IPS-20b (cell line): ENCODE measurements around the gene NOS3.
"Not testable (repeated sequence)": the region's sequence is repeated elsewhere in the genome, so short reads cannot be mapped to it uniquely, and the experiment has no call there.

Experiments used
- H3K27ac ChIP-seq: one replicate; pipeline ENCODE4 v1.5.1; 2013; ENCODE audit warnings: low read length
- H3K27me3 ChIP-seq: 2 replicates; pipeline ENCODE4 v1.6.1; 2013; ENCODE audit warnings: mild to moderate bottlenecking, low read length, inconsistent platforms; ENCODE audit not compliant: insufficient read depth
- H3K36me3 ChIP-seq: 2 replicates; pipeline ENCODE4 v1.6.1; 2013; ENCODE audit warnings: low read depth, mild to moderate bottlenecking, inconsistent platforms, low read length, moderate library complexity; ENCODE audit not compliant: insufficient read depth
- H3K4me1 ChIP-seq: 2 replicates; pipeline ENCODE4 v1.6.1; 2013; ENCODE audit warnings: mild to moderate bottlenecking, control low read depth, inconsistent platforms, low read length, moderate library complexity; ENCODE audit not compliant: insufficient read depth
- H3K4me3 ChIP-seq: 2 replicates; pipeline ENCODE4 v1.5.1; 2013; ENCODE audit warnings: mild to moderate bottlenecking, low read length, inconsistent platforms
- H3K9ac ChIP-seq: 2 replicates; pipeline ENCODE4 v1.6.1; 2013; ENCODE audit warnings: low read depth, mild to moderate bottlenecking, inconsistent platforms, low read length, moderate library complexity
- H3K9me3 ChIP-seq: 2 replicates; pipeline ENCODE4 v1.6.1; 2013; ENCODE audit warnings: mild to moderate bottlenecking, low read depth, low read length, inconsistent platforms; ENCODE audit not compliant: insufficient read depth

Gene NOS3

GRCh38 chr7:151039850-151040548 lies 49.2 kb downstream of the NOS3 start:
- H3K9ac ChIP-seq = no peak overlapping the region
- no peaks in the 10 kb centered on the region for H3K4me1 ChIP-seq
- H3K4me3 ChIP-seq = no peak overlapping the region
- peaks cover 8% of the 10 kb centered on the region; the same call in 1 of the 2 replicates for H3K36me3 ChIP-seq
- no peaks in the 10 kb centered on the region for H3K9me3 ChIP-seq
- no peak overlapping the region for H3K27ac ChIP-seq
- no peaks in the 10 kb centered on the region for H3K27me3 ChIP-seq

- H3K9me3 ChIP-seq = no peaks in the 10 kb centered on the region
- no peak overlapping the region for H3K27ac ChIP-seq
- 0 out of 2 replicates have a peak, but pooled peaks cover 4% of the 10 kb centered on the region for H3K36me3 ChIP-seq
- no peaks in the 10 kb centered on the region for H3K4me1 ChIP-seq
- no peak overlapping the region for H3K4me3 ChIP-seq
- no peaks in the 10 kb centered on the region for H3K27me3 ChIP-seq
- H3K9ac ChIP-seq = no peak overlapping the region
Observed at GRCh38 chr7:151040616-151041375, 50.0 kb downstream of the NOS3 start.

GRCh38 chr7:151043449-151043848 lies 52.6 kb downstream of the NOS3 start:
- not testable (repeated sequence) for H3K27me3 ChIP-seq, H3K4me3 ChIP-seq, H3K9me3 ChIP-seq, H3K4me1 ChIP-seq, H3K36me3 ChIP-seq, H3K9ac ChIP-seq, H3K27ac ChIP-seq

GRCh38 chr7:151043959-151044358 lies 53.1 kb downstream of the NOS3 start:
- H3K4me3 ChIP-seq = no peak overlapping the region
- no peak overlapping the region for H3K9ac ChIP-seq
- no peak overlapping the region for H3K27ac ChIP-seq
- H3K27me3 ChIP-seq = peaks cover 5% of the 10 kb centered on the region
- no peaks in the 10 kb centered on the region for H3K4me1 ChIP-seq
- H3K36me3 ChIP-seq = no peaks in the 10 kb centered on the region
- H3K9me3 ChIP-seq = no peaks in the 10 kb centered on the region

- no peak overlapping the region for H3K27ac ChIP-seq
- no peaks in the 10 kb centered on the region for H3K36me3 ChIP-seq
- peaks cover 18% of the 10 kb centered on the region for H3K27me3 ChIP-seq
- H3K4me3 ChIP-seq = no peak overlapping the region
- H3K4me1 ChIP-seq = no peaks in the 10 kb centered on the region
- no peak overlapping the region for H3K9ac ChIP-seq
- no peaks in the 10 kb centered on the region for H3K9me3 ChIP-seq
Observed at GRCh38 chr7:151045262-151045661, 54.4 kb downstream of the NOS3 start.

GRCh38 chr7:151045967-151046366 lies 55.1 kb downstream of the NOS3 start:
- Histone ChIP-seq H3K9ac (no peak overlapping the region), H3K9me3 (no peaks in the 10 kb centered on the region), H3K4me1 (no peaks in the 10 kb centered on the region), H3K27me3 (peaks cover 25% of the 10 kb centered on the region), H3K36me3 (no peaks in the 10 kb centered on the region), H3K4me3 (no peak overlapping the region), H3K27ac (no peak overlapping the region)

- H3K27ac ChIP-seq = no peak overlapping the region
- H3K9me3 ChIP-seq = no peaks in the 10 kb centered on the region
- peaks cover 34% of the 10 kb centered on the region for H3K27me3 ChIP-seq
- no peak overlapping the region for H3K9ac ChIP-seq
- no peaks in the 10 kb centered on the region for H3K4me1 ChIP-seq
- H3K4me3 ChIP-seq = no peak overlapping the region
- H3K36me3 ChIP-seq = no peaks in the 10 kb centered on the region
Observed at GRCh38 chr7:151046603-151047573, 56.1 kb downstream of the NOS3 start.

- H3K36me3 ChIP-seq = no peaks in the 10 kb centered on the region
- H3K9ac ChIP-seq = no peak within 1 kb of the TSS
- H3K9me3 ChIP-seq = no peaks in the 10 kb centered on the region
- peaks cover 46% of the 10 kb centered on the region for H3K27me3 ChIP-seq
- H3K27ac ChIP-seq = no peak within 1 kb of the TSS
- no peaks in the 10 kb centered on the region for H3K4me1 ChIP-seq
- no peak within 1 kb of the TSS for H3K4me3 ChIP-seq
Observed at GRCh38 chr7:151047976-151048815, 57.4 kb downstream of the NOS3 start, which contains the start of gene ASIC3. Gene ASIC3 (plus strand): TSS chr7:151048531. CDS start chr7:151048886, 355 bp downstream.

- Histone ChIP-seq H3K27me3 (peaks cover 46% of the 10 kb centered on the region), H3K27ac (no peak overlapping the region), H3K9ac (no peak overlapping the region), H3K9me3 (no peaks in the 10 kb centered on the region), H3K36me3 (no peaks in the 10 kb centered on the region), H3K4me3 (no peak overlapping the region), H3K4me1 (no peaks in the 10 kb centered on the region)
Observed at GRCh38 chr7:151048911-151049463, 58.2 kb downstream of the NOS3 start.

GRCh38 chr7:151051108-151051507 lies 60.3 kb downstream of the NOS3 start:
- peaks cover 53% of the 10 kb centered on the region for H3K27me3 ChIP-seq

More at GRCh38 chr7:151051108-151051507, 60.3 kb downstream of the NOS3 start:
- H3K4me3 ChIP-seq = peak overlapping the region; percentile 44; the same call in 1 of the 2 replicates
- no peaks in the 10 kb centered on the region for H3K4me1 ChIP-seq
- H3K36me3 ChIP-seq = no peaks in the 10 kb centered on the region
- no peaks in the 10 kb centered on the region for H3K9me3 ChIP-seq
- no peak overlapping the region for H3K27ac ChIP-seq
- no peak overlapping the region for H3K9ac ChIP-seq
